Endodermal cell (in vitro differentiated cells): ENCODE measurements around the gene CYCS. TPM values are rescaled to one million over a fixed set of nuclear protein-coding genes. Genes with fewer than 3 reads are reported as not detected.

Experiments used
- DNase-seq: peaks from one replicate; pipeline ENCODE4 v3.0.0-alpha.2; 2017
- H3K27ac ChIP-seq: 2 replicates; pipeline ENCODE4 v1.5.1; 2013; ENCODE audit warnings: mild to moderate bottlenecking, low read depth, low read length, moderate library complexity
- H3K27me3 ChIP-seq: 2 replicates; pipeline ENCODE4 v1.6.1; 2013; ENCODE audit warnings: mild to moderate bottlenecking, low read length, moderate library complexity; ENCODE audit not compliant: insufficient read depth, control insufficient read depth, poor library complexity, severe bottlenecking
- H3K36me3 ChIP-seq: 2 replicates; pipeline ENCODE4 v1.7.0; 2013; ENCODE audit warnings: mild to moderate bottlenecking, low read length, moderate library complexity; ENCODE audit not compliant: control insufficient read depth, insufficient read depth
- H3K4me1 ChIP-seq: one replicate; pipeline ENCODE4 v1.7.0; 2013; ENCODE audit warnings: low read length; ENCODE audit not compliant: control insufficient read depth, insufficient read depth
- H3K4me3 ChIP-seq: 2 replicates; pipeline ENCODE4 v1.5.1; 2013; ENCODE audit warnings: mild to moderate bottlenecking, low read length, moderate library complexity
- H3K9ac ChIP-seq: 2 replicates; pipeline ENCODE4 v1.6.1; 2013; ENCODE audit warnings: mild to moderate bottlenecking, low read length, moderate library complexity; ENCODE audit not compliant: poor library complexity, severe bottlenecking; ENCODE audit errors: extremely low read depth
- H3K9me3 ChIP-seq: 2 replicates; pipeline ENCODE4 v1.6.1; 2013; ENCODE audit warnings: mild to moderate bottlenecking, low read length, moderate library complexity; ENCODE audit not compliant: control insufficient read depth
- H3K27ac Mint-ChIP-seq: 2 replicates; pipeline ENCODE4 v1.8.0; 2020; ENCODE audit warnings: mixed read lengths
- H3K27me3 Mint-ChIP-seq: 2 replicates; pipeline ENCODE4 v1.8.0; 2021; ENCODE audit warnings: mild to moderate bottlenecking, mixed read lengths; ENCODE audit not compliant: insufficient read depth
- H3K36me3 Mint-ChIP-seq: 2 replicates; pipeline ENCODE4 v1.8.0; 2020; ENCODE audit warnings: low read depth, mixed read lengths
- H3K4me1 Mint-ChIP-seq: 2 replicates; pipeline ENCODE4 v1.8.0; 2020; ENCODE audit warnings: mixed read lengths
- H3K4me3 Mint-ChIP-seq: 2 replicates; pipeline ENCODE4 v1.8.0; 2020; ENCODE audit warnings: mild to moderate bottlenecking, moderate library complexity, mixed read lengths
- H3K9me3 Mint-ChIP-seq: 2 replicates; pipeline ENCODE4 v1.8.0; 2020; ENCODE audit warnings: mild to moderate bottlenecking, mixed read lengths
- WGBS, 2 experiments: methylation state at CpG; one replicate each; pipeline versions ENCODE4 v1.1.5 to v1.1.7; 2013; ENCODE audit warnings: missing lambda C conversion rate in 2 of 2, mixed read lengths in 1 of 2; ENCODE audit not compliant: insufficient coverage in 1 of 2, insufficient read length in 1 of 2; 5-methylcytosine and 5-hydroxymethylcytosine counted together
- long read RNA-seq, 4 experiments: library from polyadenylated mRNA in 2 of 4; library from RNA in 1 of 4; library from capped mRNA in 1 of 4; stranded (forward) in 3 of 4; unstranded in 1 of 4; transcript quantifications; one replicate each; pipeline ENCODE4 v2.0.0, GENCODE V29; 2020 to 2021; ENCODE audit warnings: inconsistent platforms in 1 of 4
- polyA plus RNA-seq, 2 experiments: library from polyadenylated mRNA; stranded (reverse); fragments of 50-300 nt; gene quantifications; one replicate each; pipeline ENCODE4 v1.2.3, GENCODE V29; 2013
- total RNA-seq, 2 donors: library from RNA; stranded (reverse); fragmentation: NEBNext Ultra II Directional in 1 of 2; extraction: Animal tissue kit (Norgen Biotek cat#: 25700) in 1 of 2; gene quantifications; 2 replicates in 1 of 2; 3 replicates in 1 of 2; pipeline ENCODE4 v1.2.1, GENCODE V29; 2021
- TF ChIP-seq, protein P1 (sequence below): fragments of 200-600 bp; sonication (generic); conservative IDR thresholded peaks from 2 replicates; pipeline ENCODE4 v1.5.0; 2021; ENCODE audit warnings: antibody characterized with exemption, mild to moderate bottlenecking

CYCS gene
- total RNA-seq: 100 to 1,000 TPM; 118 to 126 TPM
- 118 TPM for polyA plus RNA-seq (2013, experiment 1 of 2)
- 119 TPM for polyA plus RNA-seq (2013, experiment 2 of 2)
- long read RNA-seq, experiment 1, full-length matches to known transcripts: 101 of 125 reads
- long read RNA-seq, experiment 1, partial matches to known transcripts: 13 of 125 reads
- long read RNA-seq, experiment 1, other reads (novel, unspliced or antisense): 11 of 125 reads
- long read RNA-seq, experiment 2, full-length matches to known transcripts: 108 of 113 reads
- long read RNA-seq, experiment 2, partial matches to known transcripts: 3 of 113 reads
- long read RNA-seq, experiment 2, other reads (novel, unspliced or antisense): 2 of 113 reads
- long read RNA-seq, experiment 3, full-length matches to known transcripts: 230 of 232 reads
- long read RNA-seq, experiment 3, partial matches to known transcripts: 1 of 232 reads
- long read RNA-seq, experiment 3, other reads (novel, unspliced or antisense): 1 of 232 reads
- long read RNA-seq, experiment 4, full-length matches to known transcripts: 990 of 995 reads
- long read RNA-seq, experiment 4, partial matches to known transcripts: 4 of 995 reads
- long read RNA-seq, experiment 4, other reads (novel, unspliced or antisense): 1 of 995 reads

DNA sequence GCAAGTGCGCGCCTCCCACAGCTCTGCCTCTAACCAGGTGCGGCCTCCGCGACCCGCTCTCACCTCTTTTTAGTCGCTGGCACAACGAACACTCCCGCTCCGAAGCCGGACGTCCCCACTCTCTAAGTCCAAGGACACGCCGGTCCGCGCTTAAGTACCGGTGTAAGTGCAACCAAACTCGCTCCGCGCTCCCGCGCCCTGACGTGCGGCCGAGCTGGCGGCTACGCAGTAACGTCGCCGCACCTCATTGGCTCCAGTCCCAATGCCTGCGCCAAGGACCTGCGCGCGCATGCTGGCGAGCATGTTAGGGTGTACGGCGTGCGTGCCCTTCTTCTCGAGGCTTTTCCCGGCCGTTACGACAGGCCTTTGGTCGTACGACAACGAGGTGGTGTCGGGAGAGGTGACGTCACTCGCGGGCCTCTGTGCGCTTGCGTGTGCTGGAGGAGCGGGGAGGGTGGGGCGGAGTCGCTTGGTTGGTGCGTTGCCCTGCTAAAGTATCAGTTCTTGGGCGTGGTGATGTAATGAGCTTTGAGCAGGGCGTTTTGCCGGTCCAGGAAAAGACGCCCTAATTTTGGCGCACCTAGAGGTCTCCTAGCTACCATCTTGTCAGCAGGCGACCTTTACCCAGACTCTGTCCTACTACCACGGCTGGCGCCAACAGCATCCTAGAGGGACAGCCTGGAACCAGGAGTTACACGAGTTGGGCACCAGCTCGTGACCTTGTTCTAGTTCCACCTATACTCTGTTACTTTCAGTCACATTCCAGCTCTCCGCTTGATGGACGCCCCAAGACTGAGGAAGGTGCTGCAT is at the start of gene CYCS:
Gene CYCS (minus strand): TSS at position 124 of the 810 bp plus-strand sequence. CDS start 1,141 bp downstream, outside the sequence.
- peaks cover 34% of the 10 kb centered on the region for H3K36me3 Mint-ChIP-seq
- peak within 1 kb of the TSS; percentile 97 for H3K4me3 ChIP-seq
- peaks cover 8% of the 10 kb centered on the region for H3K27me3 Mint-ChIP-seq
- peaks cover 3% of the 10 kb centered on the region for H3K9me3 ChIP-seq
- H3K9me3 Mint-ChIP-seq: no peaks in the 10 kb centered on the region
- no peaks in the 10 kb centered on the region for H3K4me1 ChIP-seq
- TF ChIP-seq, protein P1, sequence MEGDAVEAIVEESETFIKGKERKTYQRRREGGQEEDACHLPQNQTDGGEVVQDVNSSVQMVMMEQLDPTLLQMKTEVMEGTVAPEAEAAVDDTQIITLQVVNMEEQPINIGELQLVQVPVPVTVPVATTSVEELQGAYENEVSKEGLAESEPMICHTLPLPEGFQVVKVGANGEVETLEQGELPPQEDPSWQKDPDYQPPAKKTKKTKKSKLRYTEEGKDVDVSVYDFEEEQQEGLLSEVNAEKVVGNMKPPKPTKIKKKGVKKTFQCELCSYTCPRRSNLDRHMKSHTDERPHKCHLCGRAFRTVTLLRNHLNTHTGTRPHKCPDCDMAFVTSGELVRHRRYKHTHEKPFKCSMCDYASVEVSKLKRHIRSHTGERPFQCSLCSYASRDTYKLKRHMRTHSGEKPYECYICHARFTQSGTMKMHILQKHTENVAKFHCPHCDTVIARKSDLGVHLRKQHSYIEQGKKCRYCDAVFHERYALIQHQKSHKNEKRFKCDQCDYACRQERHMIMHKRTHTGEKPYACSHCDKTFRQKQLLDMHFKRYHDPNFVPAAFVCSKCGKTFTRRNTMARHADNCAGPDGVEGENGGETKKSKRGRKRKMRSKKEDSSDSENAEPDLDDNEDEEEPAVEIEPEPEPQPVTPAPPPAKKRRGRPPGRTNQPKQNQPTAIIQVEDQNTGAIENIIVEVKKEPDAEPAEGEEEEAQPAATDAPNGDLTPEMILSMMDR: no peak
- WGBS, 2 experiments: 0 to 1% methylated on average over 34 to 67 of the region's 67 CpGs
- peak within 1 kb of the TSS; percentile 62 for H3K27ac ChIP-seq
- peak within 1 kb of the TSS; percentile 99 for H3K27ac Mint-ChIP-seq
- H3K36me3 ChIP-seq: peaks cover 30% of the 10 kb centered on the region
- H3K4me1 Mint-ChIP-seq: peaks cover 11% of the 10 kb centered on the region
- DNase-seq: peak; percentile 100
- H3K27me3 ChIP-seq: no peaks in the 10 kb centered on the region
- H3K9ac ChIP-seq: peak within 1 kb of the TSS; percentile 85
- peak within 1 kb of the TSS; percentile 98 for H3K4me3 Mint-ChIP-seq

DNA sequence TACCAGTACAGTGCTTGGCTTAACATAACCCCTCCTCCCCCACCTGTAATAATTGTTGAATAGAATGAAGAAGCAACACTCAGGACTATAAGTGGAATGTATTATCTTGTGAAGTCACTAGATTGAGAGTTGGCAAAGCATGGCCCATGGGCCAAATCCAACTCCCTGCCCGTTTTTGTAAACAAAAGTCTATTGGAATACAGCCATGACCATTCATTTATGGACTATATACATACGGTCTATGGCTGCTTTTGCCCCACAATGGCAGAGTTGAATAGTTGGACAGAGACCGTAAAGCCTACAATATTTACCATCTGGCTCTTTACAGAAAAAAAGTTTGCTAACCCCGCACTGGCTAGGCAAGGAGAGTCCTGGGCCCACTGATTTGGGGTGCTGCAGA is 48.1 kb upstream of the CYCS start:
- Mint-ChIP-seq H3K27me3 (no peaks in the 10 kb centered on the region), H3K9me3 (no peaks in the 10 kb centered on the region)

DNA sequence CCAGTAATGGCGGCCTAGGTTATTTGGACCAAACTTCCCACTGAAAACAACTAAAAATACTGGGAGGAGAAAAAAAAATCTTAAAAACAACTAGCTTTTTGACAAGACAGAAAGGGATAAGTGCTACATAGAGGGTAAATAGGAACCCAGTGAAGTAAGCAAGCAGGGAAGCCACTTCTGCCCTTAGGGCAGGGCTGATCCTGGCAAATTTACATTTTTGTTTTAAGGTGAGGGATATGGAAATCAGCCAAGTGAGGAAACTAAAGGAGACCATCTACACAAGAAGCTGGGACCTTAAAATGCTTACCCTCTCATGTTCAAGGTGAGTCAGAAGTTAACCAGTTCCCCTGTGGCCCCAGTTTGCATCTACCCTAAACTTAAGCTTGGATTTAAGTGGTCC is 46.5 kb upstream of the CYCS start:
- H3K27me3 ChIP-seq: no peaks in the 10 kb centered on the region
- H3K9ac ChIP-seq: no peak overlapping the region
- Mint-ChIP-seq H3K27ac (no peak overlapping the region), H3K27me3 (no peaks in the 10 kb centered on the region), H3K4me3 (no peak overlapping the region), H3K4me1 (peaks cover 21% of the 10 kb centered on the region), H3K9me3 (no peaks in the 10 kb centered on the region), H3K36me3 (peaks cover 7% of the 10 kb centered on the region)
- H3K4me1 ChIP-seq: peaks cover 9% of the 10 kb centered on the region
- no peak for DNase-seq
- peak overlapping the region; percentile 32 for H3K4me3 ChIP-seq
- TF ChIP-seq, protein P1: no peak
- H3K36me3 ChIP-seq: no peaks in the 10 kb centered on the region
- 55% methylated on average over 1 of the region's 1 CpG; no CpG with 5 or more reads in 1 of the 2 experiments for WGBS, 2 experiments
- H3K9me3 ChIP-seq: peaks cover 7% of the 10 kb centered on the region
- no peak overlapping the region for H3K27ac ChIP-seq

More for the DNA sequence above, 48.1 kb upstream of the CYCS start:
- H3K4me3 Mint-ChIP-seq: no peak overlapping the region
- DNase-seq: no peak
- no peaks in the 10 kb centered on the region for H3K36me3 ChIP-seq
- 72% methylated on average over 4 of the region's 4 CpGs for WGBS, 2 experiments
- TF ChIP-seq, protein P1: no peak
- H3K4me3 ChIP-seq: no peak overlapping the region
- peaks cover 14% of the 10 kb centered on the region for H3K36me3 Mint-ChIP-seq
- no peak overlapping the region for H3K27ac ChIP-seq
- peaks cover 21% of the 10 kb centered on the region for H3K4me1 Mint-ChIP-seq
- no peak overlapping the region for H3K9ac ChIP-seq
- H3K4me1 ChIP-seq: peaks cover 9% of the 10 kb centered on the region
- no peaks in the 10 kb centered on the region for H3K27me3 ChIP-seq
- H3K9me3 ChIP-seq: peaks cover 7% of the 10 kb centered on the region
- no peak overlapping the region for H3K27ac Mint-ChIP-seq
